Neural progenitor cell (in vitro differentiated cells): Measurements from ENCODE around the gene CDKN2A. TPM values are rescaled to one million over a fixed set of nuclear protein-coding genes. Genes with fewer than 3 reads are reported as not detected.

Source experiments
- DNase-seq: peaks from one replicate; pipeline ENCODE4 v3.0.0-alpha.2; 2016; ENCODE audit warnings: low spot score
- H2AFZ ChIP-seq: fragments of 200-600 bp; sonication (generic); replicated peaks from 2 replicates; pipeline ENCODE4 v1.6.1; 2016; ENCODE audit warnings: antibody characterized with exemption
- H3F3A ChIP-seq: fragments of 200-600 bp; sonication (generic); 2 replicates; pipeline ENCODE4 v1.6.1; 2016; ENCODE audit warnings: antibody characterized with exemption, low read depth
- H3K27ac ChIP-seq: fragments of 200-600 bp; sonication (generic); 2 replicates; pipeline ENCODE4 v1.5.1; 2016; ENCODE audit warnings: mild to moderate bottlenecking
- H3K27me3 ChIP-seq: fragments of 200-600 bp; sonication (generic); 2 replicates; pipeline ENCODE4 v1.6.1; 2016; ENCODE audit warnings: mild to moderate bottlenecking, moderate library complexity
- H3K36me3 ChIP-seq: fragments of 200-600 bp; sonication (generic); 2 replicates; pipeline ENCODE4 v1.5.1; 2016
- H3K4me1 ChIP-seq: fragments of 200-600 bp; sonication (generic); 2 replicates; pipeline ENCODE4 v1.6.1; 2016; ENCODE audit warnings: mixed run types
- H3K4me2 ChIP-seq: fragments of 200-600 bp; sonication (generic); 2 replicates; pipeline ENCODE4 v1.6.1; 2016
- H3K4me3 ChIP-seq: fragments of 200-600 bp; sonication (generic); 2 replicates; pipeline ENCODE4 v1.5.1; 2016
- H3K79me2 ChIP-seq: fragments of 200-600 bp; sonication (generic); 2 replicates; pipeline ENCODE4 v1.6.1; 2016; ENCODE audit warnings: low read depth
- H3K9ac ChIP-seq: fragments of 200-600 bp; sonication (generic); 2 replicates; pipeline ENCODE4 v1.6.1; 2016
- H3K9me3 ChIP-seq: fragments of 200-600 bp; sonication (generic); 2 replicates; pipeline ENCODE4 v1.5.1; 2016; ENCODE audit warnings: low read depth
- H4K20me1 ChIP-seq: fragments of 200-600 bp; sonication (generic); 2 replicates; pipeline ENCODE4 v1.6.1; 2016; ENCODE audit warnings: low read depth
- H3K27ac Mint-ChIP-seq: 3 replicates; pipeline ENCODE4 v1.8.0; 2021; ENCODE audit warnings: mixed read lengths
- H3K27me3 Mint-ChIP-seq: 2 replicates; pipeline ENCODE4 v1.8.0; 2022; ENCODE audit warnings: low read depth, mild to moderate bottlenecking, inconsistent platforms, moderate library complexity, mixed read lengths; ENCODE audit not compliant: insufficient read depth
- H3K36me3 Mint-ChIP-seq: 3 replicates; pipeline ENCODE4 v1.8.0; 2021; ENCODE audit warnings: mixed read lengths
- H3K4me1 Mint-ChIP-seq: 3 replicates; pipeline ENCODE4 v1.8.0; 2021; ENCODE audit warnings: mixed read lengths
- H3K4me3 Mint-ChIP-seq: 3 replicates; pipeline ENCODE4 v1.8.0; 2021; ENCODE audit warnings: mild to moderate bottlenecking, moderate library complexity, mixed read lengths
- H3K9me3 Mint-ChIP-seq: 3 replicates; pipeline ENCODE4 v1.8.0; 2020; ENCODE audit warnings: mixed read lengths
- EZH2 ChIP-seq: fragments of 200-600 bp; sonication (generic); IDR thresholded peaks from 2 replicates; pipeline ENCODE4 v1.6.1; 2017; ENCODE audit warnings: antibody characterized with exemption, mild to moderate bottlenecking, moderate library complexity
- EZH2phosphoT487 ChIP-seq: fragments of 200-600 bp; sonication (generic); IDR thresholded peaks from 2 replicates; pipeline ENCODE4 v1.6.1; 2017; ENCODE audit warnings: antibody characterized with exemption
- total RNA-seq: library from RNA; depleted of rRNA; stranded (reverse); fragments of >200 nt; gene quantifications from 2 replicates; pipeline ENCODE4 v1.2.3, GENCODE V29; 2015; ENCODE audit warnings: low replicate concordance
- TF ChIP-seq, protein P1 (sequence below): fragments of 200-600 bp; sonication (generic); IDR thresholded peaks from 2 replicates; pipeline ENCODE4 v1.5.1; 2017; ENCODE audit warnings: antibody characterized with exemption, mild to moderate bottlenecking

Gene CDKN2A
- total RNA-seq, 1 donor from 2014 or later: not detected

DNA sequence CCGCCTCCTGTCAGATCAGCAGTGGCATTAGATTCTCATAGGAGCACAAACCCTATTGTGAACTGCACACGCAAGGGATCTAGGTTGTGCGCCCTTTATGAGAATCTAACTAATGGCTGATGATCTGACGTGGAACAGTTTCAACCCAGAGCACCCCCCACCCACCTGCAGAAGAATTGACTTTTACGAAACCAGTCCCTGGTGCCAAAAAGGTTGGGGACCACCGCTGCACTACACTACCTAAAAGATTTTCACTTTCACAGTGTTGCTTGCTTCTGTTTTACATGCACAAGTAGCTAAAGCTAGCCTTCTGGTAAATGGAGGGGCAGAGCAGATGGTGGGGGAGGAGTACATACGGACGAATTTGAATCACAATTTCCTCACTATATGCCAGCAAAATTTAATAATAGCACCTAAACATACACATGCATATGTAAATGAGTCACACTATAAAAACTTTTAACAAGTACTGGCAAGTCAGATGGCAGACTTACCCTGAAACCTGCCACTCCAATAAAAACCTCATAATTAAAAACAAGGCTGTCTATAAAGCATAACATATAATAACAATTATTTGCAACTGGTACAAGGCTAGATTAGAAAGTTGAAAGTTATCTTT lies 38.9 kb upstream of the CDKN2A start:
- Mint-ChIP-seq H3K27ac (no peak overlapping the region), H3K4me1 (peaks cover 17% of the 10 kb centered on the region), H3K4me3 (no peak overlapping the region), H3K36me3 (no peaks in the 10 kb centered on the region), H3K9me3 (no peaks in the 10 kb centered on the region), H3K27me3 (no peaks in the 10 kb centered on the region)
- no peaks in the 10 kb centered on the region for H3K4me1 ChIP-seq
- no peak for DNase-seq
- no peaks in the 10 kb centered on the region for H3K79me2 ChIP-seq
- H3F3A ChIP-seq: no peaks in the 10 kb centered on the region
- H3K36me3 ChIP-seq: no peaks in the 10 kb centered on the region
- no peak overlapping the region for H3K4me3 ChIP-seq
- no peak overlapping the region for H3K27ac ChIP-seq
- H3K4me2 ChIP-seq: no peak overlapping the region
- no peaks in the 10 kb centered on the region for H4K20me1 ChIP-seq
- TF ChIP-seq EZH2phosphoT487: no peak
- H3K9me3 ChIP-seq: no peaks in the 10 kb centered on the region
- H3K27me3 ChIP-seq: no peaks in the 10 kb centered on the region
- H2AFZ ChIP-seq: no peak overlapping the region
- no peak overlapping the region for H3K9ac ChIP-seq

DNA sequence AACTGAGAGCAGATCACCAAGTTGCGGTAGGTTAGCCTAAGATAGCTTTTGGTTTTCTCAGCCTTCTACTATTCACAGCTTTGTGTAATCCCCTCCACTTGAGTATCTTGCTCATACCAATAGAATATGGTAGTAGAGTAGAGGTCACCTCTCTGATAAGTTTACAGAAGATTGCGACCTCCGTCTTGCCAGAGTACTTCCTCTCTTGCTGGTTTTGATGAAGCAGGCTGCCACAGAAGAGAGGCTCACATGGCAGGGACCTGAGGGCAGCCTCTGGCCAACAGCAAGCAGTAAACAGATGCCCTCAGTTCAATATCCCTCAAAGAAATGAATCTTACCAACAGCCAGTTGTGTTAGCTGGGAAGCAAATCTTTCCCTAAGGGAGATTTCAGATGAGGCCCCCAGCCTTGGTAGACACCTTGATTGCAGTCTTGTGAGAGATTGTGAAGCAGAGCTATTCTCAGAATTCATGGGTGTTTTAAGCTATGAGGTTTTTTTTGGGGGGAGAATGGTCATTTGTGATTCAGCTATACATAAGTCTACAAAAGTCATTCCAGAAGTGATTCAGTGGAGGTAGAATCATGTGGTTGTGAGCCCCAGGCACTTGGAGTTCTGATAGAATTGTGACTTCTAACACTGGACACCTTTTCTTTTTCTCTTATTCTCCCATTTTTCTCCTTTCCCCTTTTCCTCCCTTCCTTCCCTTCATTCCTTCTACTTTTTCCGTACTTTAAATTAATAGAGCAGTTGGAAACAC lies 37.6 kb upstream of the CDKN2A start:
- Histone ChIP-seq H4K20me1 (no peaks in the 10 kb centered on the region), H3K79me2 (no peaks in the 10 kb centered on the region), H3F3A (no peaks in the 10 kb centered on the region), H3K4me3 (no peak overlapping the region), H3K9ac (no peak overlapping the region), H3K36me3 (no peaks in the 10 kb centered on the region), H3K4me1 (no peaks in the 10 kb centered on the region), H2AFZ (no peak overlapping the region), H3K4me2 (no peak overlapping the region), H3K27me3 (no peaks in the 10 kb centered on the region), H3K9me3 (no peaks in the 10 kb centered on the region), H3K27ac (no peak overlapping the region)
- TF ChIP-seq EZH2 (no peak), EZH2phosphoT487 (no peak)
- TF ChIP-seq, protein P1, sequence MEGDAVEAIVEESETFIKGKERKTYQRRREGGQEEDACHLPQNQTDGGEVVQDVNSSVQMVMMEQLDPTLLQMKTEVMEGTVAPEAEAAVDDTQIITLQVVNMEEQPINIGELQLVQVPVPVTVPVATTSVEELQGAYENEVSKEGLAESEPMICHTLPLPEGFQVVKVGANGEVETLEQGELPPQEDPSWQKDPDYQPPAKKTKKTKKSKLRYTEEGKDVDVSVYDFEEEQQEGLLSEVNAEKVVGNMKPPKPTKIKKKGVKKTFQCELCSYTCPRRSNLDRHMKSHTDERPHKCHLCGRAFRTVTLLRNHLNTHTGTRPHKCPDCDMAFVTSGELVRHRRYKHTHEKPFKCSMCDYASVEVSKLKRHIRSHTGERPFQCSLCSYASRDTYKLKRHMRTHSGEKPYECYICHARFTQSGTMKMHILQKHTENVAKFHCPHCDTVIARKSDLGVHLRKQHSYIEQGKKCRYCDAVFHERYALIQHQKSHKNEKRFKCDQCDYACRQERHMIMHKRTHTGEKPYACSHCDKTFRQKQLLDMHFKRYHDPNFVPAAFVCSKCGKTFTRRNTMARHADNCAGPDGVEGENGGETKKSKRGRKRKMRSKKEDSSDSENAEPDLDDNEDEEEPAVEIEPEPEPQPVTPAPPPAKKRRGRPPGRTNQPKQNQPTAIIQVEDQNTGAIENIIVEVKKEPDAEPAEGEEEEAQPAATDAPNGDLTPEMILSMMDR: no peak
- no peaks in the 10 kb centered on the region for H3K36me3 Mint-ChIP-seq
- H3K27me3 Mint-ChIP-seq: no peaks in the 10 kb centered on the region
- no peak overlapping the region for H3K4me3 Mint-ChIP-seq
- no peak overlapping the region for H3K27ac Mint-ChIP-seq
- no peaks in the 10 kb centered on the region for H3K9me3 Mint-ChIP-seq
- DNase-seq: no peak
- H3K4me1 Mint-ChIP-seq: peaks cover 17% of the 10 kb centered on the region

DNA sequence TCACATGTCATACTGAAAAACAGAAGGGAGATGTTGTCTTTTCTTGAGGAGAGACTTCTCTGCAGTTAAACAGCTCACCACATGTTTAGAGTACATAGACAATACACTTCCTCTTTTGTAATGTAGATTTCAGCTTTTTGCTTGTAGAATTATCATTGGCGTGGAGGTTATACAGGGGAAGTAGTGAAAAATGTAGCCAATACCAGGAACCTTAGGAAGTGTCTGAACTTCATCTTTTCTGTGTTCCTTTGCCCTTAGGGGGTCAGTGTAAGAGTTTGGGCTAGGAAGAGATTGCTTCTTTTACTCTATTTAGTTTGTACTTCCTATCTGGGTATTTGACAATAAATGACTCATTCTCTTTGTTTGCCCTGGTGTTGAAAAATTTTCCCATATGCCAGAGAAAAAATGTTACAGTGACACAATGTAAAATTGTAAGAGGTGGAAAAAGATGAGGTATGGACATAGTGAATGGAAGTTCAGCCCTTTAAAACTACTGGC lies 36.0 kb upstream of the CDKN2A start:
- no peak overlapping the region for H2AFZ ChIP-seq
- H3K4me2 ChIP-seq: no peak overlapping the region
- H3K79me2 ChIP-seq: no peaks in the 10 kb centered on the region
- H3F3A ChIP-seq: no peaks in the 10 kb centered on the region
- H4K20me1 ChIP-seq: no peaks in the 10 kb centered on the region
- DNase-seq: no peak
- TF ChIP-seq, protein P1: no peak
- TF ChIP-seq EZH2phosphoT487 (no peak), EZH2 (no peak)
- H3K27ac ChIP-seq: no peak overlapping the region
- Mint-ChIP-seq H3K27me3 (no peaks in the 10 kb centered on the region), H3K9me3 (no peaks in the 10 kb centered on the region), H3K4me3 (no peak overlapping the region), H3K4me1 (peaks cover 17% of the 10 kb centered on the region), H3K27ac (no peak overlapping the region), H3K36me3 (no peaks in the 10 kb centered on the region)
- no peaks in the 10 kb centered on the region for H3K27me3 ChIP-seq
- H3K9ac ChIP-seq: no peak overlapping the region
- no peaks in the 10 kb centered on the region for H3K4me1 ChIP-seq
- H3K9me3 ChIP-seq: no peaks in the 10 kb centered on the region
- H3K4me3 ChIP-seq: no peak overlapping the region
- no peaks in the 10 kb centered on the region for H3K36me3 ChIP-seq

DNA sequence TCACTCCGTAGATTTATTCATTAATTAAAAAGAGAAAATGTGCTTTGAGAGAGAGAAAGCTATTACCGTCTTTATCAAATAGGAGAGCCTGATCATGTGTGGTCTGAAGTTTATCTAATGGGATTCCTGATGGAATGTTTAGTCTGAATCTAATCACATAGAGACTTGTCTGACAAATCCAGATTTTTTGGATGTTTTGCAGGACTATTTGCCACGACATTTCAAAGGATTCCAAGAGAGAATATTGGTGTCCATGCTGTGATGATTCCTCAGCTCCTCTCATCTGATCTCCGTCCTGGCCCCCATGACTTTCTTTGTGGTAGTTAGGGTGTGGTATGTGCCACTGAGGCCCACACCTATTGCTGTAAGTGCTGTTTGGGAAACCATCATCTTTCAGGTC lies 35.0 kb upstream of the CDKN2A start:
- Histone ChIP-seq H3K27ac (no peak overlapping the region), H4K20me1 (no peaks in the 10 kb centered on the region), H2AFZ (no peak overlapping the region), H3F3A (no peaks in the 10 kb centered on the region), H3K4me3 (no peak overlapping the region), H3K4me1 (no peaks in the 10 kb centered on the region), H3K9me3 (no peaks in the 10 kb centered on the region), H3K79me2 (no peaks in the 10 kb centered on the region), H3K4me2 (no peak overlapping the region), H3K9ac (no peak overlapping the region), H3K36me3 (no peaks in the 10 kb centered on the region), H3K27me3 (no peaks in the 10 kb centered on the region)
- no peak for DNase-seq
- Mint-ChIP-seq H3K4me1 (peaks cover 17% of the 10 kb centered on the region), H3K27me3 (peaks cover 3% of the 10 kb centered on the region), H3K9me3 (no peaks in the 10 kb centered on the region), H3K27ac (no peak overlapping the region), H3K36me3 (no peaks in the 10 kb centered on the region), H3K4me3 (no peak overlapping the region)
- TF ChIP-seq EZH2 (no peak), EZH2phosphoT487 (no peak)
- TF ChIP-seq, protein P1: no peak
